ENCODE measurements around the gene UMOD.

Gene UMOD

DNA sequence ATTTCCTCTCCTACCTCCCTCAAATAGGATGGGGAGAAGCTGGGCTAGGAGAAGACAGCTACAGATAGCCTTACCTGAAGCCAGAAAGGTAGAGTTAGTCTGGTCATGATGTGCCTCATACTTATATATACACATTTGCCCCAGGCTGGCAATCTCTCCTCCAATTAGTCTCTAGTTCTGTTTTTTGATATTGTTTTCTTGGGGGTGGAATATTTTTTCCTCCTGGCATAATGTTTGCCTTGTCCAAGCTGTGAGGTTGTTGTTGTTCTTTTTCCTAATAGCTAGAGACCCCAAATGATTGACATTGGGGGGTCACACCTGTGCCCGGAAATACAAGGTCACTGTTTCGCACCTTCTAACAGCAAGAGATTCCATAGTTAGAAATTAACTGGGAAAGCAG lies at the start of gene UMOD:
TSS of gene UMOD (minus strand) at position 101 of the 400 bp plus-strand sequence. CDS start 1,978 bp downstream, outside the sequence.
- DNase-seq, result no peak

DNA sequence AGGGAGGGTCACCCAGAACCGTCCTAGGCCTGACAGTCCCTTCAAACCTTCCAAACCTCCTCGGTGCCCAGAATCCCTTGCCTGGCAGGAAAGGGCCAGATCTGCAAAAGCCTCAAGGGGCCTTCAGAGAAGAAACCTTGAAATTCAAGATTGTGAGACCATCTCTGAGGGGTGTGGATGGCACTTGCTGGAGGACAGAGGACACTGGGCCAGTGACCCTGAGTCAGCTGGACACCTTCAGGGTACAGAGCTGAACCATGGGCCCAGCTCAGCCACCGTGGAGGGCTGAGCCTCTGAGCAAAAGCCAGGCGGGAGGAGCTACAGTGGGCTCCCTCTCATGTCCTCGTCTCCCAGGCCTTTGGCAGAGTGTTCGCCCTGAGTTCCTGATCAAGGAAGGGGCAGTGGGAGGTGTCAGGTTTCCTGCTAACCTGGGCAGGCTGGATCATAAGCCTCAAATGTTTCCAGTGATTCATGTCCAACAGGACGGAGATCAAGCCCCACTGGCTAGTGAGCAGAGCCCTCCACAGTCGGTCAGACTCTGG lies 49.0 kb upstream of the UMOD start:
- DNase-seq, result no peak

DNA sequence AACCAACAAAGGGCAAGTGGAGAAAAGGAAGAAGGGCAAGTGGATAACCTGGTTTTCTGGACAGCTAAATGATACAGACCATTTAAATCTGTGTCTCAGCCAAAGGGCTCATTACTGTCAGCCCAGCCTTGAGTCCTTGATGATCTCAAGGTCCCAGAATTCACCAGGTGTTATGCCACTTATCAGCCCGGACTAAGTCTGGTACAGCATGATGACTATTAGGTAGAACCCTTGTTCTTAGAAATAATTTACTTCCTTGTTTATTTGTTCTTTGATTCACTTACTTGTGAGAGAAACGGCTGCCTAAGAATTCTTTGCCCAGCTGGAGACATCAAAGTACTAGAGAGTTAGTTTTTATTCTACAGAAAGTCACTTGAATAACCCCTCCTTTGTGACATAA lies 48.6 kb upstream of the UMOD start:
- DNase-seq, result no peak

DNA sequence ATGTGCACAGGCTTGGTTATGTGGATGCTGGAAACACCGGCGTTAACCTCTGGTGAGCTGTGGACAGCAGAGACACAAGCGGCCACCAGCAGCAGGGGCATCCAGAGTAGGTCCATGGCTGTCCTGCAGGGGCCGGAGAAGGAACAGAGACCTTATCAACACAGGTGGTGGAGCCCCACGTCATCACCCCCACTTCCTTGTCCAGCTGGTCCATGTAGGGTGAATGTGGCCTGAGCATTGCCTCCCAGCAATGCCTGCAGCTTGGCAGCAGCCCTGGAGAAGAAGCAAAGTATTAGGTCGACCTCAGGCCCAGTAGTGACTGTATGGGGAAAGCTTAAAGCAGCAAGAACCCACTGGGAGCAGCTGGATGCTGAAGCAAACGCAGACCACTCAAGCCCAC lies 46.7 kb upstream of the UMOD start:
- no peak for DNase-seq

DNA sequence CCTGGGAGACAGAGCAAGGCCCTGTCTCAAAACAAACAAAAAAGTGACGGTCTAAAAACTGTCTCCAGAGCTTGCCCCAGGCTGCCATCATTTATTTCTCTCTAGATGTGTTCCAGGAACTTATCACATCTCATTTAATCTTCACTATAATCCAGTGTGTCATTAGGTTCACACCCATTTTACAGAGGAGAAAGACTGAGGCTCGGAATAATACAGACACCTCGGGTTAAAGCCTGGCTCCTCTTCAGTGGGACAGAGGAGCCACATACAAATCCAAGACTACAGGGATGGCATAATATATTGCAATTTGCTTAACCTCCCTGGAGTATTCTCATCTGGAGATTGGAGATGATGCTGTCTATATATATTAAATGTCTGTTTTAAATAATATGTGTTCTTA lies 46.1 kb upstream of the UMOD start:
- no peak for DNase-seq

DNA sequence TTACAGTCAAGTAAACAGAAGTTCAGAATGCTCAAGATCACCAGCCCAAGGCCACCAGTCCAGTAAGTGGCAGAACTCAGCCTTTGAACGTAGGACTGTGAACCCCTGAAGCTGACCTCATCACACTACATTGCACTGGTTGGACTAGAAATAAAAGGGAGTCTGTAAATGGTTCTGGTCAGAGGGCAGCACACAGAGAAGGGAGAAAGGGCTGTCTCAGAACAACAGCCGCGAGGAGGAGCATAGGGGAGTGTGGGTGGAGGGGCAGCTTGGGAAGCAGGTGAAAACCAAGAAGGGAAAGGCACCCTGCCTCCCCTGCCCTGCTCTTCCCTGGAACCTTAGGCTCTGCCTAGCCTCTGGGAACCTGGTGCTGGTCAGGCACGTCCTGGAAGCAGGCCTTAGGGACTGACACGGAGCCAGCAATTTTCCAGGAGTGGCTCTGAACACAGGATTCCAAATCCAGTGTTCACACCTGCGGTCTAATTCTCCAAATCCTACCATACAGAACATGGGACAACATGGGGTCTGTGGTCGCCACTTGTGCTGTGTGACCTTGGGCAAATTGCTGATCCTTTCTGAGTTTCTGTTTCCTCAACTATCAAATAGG lies 45.1 kb upstream of the UMOD start:
- DNase-seq, result no peak

DNA sequence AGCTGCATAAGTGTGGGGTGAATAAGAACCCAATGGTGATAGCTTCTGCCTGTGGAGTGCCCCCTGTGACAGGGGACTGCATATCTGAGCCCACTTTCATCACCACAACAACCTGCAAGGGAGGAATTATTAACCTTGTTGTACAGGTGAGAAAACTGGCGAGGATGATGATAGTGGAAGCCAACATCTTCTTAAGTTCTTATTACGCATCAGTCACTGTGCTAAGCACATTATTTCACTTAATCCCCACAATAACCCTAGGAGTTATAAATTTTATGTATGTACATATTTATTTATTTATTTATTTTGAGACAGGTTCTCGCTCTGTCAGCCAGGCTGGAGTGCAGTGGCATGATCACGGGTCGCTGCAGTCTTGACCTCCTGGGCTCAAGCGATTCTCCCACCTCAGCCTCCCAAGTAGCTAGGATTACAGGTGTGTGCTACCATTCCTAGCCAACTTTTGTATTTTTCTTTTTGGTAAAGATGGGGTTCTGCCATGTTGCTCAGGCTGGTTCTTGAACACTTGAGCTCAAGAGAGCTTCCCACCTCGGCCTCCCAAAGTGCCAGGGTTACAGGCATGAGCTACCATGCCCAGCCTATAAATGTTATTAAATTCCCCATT lies 44.4 kb upstream of the UMOD start:
- no peak for DNase-seq

DNA sequence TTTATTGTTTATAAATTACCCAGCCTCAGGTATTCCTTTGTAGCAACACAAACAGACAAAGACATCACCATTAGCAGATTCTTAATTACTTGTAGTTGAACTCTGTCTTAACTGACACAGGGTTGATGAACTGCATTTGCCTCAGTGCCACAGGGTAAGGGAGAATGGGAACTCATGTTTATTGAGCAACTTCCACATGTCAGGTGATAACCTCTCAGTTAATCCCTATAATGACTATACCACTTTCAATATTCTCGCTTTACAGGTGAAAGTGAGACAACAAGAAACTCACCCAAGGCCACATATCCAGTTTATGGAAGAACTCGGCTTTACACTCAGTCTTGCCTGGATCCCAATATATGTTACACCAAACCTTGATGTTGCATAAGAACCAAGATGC lies 43.4 kb upstream of the UMOD start:
- no peak for DNase-seq

DNA sequence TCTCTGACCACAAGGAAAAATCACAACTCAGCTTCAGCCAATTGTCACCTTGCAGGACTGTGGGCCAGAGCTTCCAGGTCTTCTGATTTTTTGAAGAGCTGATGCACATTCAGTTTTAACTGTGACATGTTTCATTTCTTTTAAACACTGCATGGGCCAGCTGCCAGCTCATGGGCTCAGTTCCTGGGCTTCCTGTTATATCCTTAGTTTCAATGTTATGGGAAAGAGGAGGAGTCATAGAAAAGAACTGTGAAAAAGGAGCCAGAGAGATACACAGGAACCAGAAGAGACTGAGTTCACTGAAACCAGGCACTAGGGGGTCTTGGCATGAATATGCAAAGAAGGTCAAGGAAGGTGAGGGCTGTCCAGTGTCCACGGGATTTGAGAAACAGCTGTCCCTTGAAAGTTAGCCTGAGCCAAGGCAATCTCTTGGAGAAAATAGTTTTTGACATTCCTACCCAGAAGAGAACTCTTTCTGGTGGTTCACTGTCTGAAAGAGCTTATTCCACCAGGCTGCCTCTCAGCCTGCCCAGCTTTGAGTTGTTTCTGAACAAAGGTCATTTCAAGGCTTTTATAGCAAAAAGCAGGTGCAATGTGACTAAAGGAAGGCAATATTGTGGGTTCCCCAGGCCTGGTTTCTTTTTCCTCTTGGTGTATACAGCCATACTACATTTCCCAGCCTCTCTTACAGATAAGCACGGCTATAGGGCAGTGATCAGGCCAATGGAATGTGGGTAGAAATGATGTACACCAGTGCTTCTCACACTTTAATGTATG lies 41.5 kb upstream of the UMOD start:
- DNase-seq, result no peak

DNA sequence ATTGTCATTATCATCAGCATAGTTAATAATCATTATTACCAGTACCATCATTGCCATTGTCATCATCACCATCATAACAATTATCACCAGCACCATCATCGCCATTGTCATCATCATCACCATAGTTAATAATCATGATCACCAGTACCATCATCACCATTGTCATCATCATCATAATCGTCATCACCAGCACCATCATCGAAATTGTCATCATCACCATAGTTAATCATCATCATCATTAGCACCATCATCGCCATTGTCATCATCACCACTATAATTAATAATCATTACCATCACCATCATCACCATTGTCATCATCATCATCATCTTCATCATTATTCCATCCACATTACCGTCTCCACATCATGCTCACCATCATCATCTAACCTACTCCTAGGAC lies 38.5 kb upstream of the UMOD start:
- no peak for DNase-seq

DNA sequence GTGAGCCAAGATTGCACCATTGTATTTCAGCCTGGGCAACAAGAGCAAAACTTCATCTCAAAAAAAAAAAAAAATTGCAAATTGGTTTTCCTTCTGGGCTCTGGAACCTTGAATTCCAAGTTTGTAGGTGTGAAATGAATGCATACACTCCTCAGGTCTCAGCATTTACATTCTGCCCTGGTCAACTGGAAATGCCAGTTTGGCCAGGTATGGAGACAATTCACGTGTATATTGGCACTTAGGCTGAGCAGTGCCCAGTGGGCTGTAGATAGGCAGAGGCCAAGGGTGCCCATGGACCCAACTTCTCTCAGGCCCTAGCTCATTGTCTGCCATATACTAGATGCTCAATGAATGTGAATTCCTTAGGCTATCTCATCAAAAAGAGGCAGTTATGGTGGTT lies 36.3 kb upstream of the UMOD start:
- DNase-seq, result no peak

DNA sequence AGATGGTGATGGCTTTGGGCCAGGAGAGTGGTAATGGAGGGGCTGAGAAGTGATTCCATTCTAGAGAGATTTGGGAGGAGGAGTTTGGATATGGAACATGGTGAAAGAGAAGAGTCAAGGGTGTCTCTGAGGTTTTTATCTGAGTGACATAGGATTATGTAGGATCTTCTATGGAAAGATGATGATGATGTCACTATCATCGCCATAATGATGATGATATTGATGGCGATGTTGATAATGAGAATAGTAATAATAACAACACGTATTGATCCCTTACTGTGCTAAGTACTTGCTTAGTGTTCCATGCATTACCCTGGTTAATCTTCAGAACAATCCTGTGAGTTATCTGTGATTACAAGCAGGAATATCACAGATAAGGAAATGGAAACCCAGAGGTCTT lies 35.5 kb upstream of the UMOD start:
- no peak for DNase-seq

DNA sequence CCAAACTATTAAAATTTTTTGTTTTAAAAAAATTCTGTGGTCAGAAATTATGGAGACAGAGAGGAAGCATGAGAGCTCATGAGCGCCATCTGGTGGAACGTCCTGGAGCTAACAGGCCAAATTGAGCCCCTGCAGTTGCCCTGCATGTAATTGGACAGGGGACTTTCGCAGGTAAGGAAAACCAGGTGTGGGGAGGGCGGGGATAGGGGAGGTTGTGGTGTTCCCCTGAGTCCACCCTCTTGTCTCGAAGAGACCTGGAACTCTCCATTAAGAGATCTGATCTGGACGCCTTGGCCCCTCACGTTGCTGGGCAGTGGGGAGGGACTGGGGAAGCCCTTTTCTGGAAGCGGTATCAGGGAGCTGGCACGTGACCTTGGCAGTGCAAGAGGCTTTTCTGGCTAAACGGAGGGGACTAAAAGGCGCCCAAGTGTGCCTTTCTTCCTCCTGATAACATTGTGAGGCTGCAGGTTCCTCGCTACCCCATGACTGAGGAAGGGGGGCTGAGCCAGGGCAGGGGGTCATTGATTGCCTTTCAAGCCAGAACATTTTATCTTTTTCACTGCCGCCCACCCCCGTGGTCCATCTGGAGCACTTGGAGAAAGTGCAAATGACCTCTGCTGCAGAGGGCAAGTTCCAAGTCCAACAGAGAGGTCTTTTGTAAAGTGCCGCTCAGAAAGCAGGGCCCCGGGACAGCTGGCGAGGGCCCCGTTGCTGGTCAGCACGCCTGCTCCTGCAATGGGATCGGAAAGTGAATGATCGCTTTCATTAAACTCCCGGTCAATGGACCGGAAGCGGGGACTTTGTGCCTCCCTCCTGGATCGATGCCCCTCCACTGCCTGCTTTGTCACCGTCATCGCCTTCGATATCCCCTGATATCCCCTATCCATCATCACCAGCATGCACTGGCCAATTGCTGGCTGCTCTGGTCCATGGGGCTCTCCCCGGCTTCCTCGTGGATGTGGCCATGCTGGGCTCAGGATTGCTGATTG lies 33.6 kb upstream of the UMOD start:
- DNase-seq, result peak; percentile 13

DNA sequence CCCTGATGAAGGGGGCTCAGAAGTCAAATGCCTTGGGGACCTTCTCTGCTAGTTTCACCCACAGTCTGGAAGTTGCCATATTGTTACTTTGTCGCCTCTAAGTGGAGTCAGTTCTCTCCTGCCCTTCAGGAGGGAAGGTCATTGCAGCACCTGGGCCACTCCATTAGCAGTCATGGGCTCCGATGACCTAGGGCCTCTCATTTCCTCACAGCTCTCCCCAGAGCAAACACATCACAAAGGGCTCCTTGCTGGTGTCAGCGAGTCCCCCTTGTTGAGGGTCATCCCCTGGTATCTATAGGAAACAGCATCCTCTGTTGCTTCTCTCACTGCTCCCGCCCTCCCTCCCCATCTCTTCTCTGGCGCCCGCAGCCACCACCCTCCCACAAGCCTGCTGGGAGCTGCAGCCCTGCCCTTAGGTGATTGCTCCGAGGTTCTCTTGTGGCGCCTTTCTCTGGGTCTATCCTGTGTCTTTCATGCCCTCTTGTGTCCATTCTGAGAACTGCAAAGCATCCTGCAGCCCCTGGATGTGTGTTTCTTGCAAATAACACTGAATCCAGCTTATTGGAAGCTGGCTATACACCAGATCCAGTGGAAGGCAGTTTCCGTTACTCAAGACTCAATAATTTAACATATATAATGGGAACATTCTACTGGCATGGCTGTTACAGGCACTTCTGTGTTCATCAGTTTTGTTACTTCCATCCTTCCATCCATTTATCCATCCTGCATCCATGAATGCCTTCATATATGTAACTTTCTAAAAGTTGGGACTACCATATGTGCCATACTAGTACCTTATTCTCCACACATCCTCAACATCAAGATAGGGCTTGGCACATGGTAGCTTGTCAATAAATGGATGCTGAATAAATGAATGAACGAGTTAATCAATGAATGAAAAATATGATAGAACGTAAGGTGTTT lies 30.9 kb upstream of the UMOD start:
- DNase-seq, result peak; percentile 6

DNA sequence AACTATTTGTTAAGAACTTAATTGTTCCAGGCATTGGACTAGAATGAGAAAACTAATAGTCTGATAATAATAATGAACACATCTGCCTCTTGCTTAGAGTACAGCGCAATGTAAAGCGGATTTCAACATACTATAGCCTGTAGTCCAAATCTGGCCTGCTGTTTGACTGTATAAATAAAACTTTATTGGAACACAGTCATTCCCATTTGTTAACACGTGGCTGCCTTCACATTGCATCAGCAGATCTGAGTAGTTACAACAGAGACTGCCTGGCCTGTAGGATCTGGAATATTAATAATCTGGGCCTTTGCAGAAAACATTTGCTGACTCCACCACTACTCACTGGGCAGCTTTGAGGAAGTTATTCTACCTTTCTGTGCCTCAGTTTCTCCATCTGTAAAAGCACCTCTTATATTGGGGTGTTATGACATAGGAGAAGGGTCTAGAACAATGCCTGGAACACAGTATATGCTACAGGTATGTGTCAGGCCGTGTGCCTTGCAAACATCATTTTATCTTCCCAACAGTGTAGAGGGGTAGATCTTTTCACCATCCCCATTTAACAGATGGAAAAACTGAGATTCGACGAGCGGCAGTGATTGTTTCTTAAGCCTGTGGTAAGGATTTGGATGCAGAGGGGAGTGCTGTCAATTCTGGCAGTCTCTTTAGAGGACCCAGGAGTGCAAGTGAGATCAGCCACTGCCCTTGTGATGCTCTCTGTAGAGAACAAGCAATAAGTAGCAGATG lies 29.9 kb upstream of the UMOD start:
- no peak for DNase-seq

DNA sequence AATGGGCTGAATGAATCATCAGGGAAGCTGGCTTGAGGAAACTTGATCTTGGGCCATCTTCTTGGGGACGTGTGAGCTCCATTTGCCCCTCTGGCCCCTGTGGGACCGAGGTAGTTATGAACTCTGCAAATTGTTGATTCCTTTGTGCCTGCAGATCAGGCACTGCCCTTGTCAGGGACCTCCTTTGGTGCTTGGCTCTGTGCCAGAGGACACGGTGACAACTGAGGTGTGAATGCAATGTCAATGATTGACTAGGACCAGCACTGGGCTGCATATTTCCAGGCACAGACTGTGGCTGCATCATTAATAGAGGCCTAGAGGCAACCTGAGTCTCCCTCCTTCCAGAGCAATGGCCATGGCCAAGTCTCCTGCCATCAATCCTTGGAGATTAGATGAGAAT lies 28.3 kb upstream of the UMOD start:
- no peak for DNase-seq

DNA sequence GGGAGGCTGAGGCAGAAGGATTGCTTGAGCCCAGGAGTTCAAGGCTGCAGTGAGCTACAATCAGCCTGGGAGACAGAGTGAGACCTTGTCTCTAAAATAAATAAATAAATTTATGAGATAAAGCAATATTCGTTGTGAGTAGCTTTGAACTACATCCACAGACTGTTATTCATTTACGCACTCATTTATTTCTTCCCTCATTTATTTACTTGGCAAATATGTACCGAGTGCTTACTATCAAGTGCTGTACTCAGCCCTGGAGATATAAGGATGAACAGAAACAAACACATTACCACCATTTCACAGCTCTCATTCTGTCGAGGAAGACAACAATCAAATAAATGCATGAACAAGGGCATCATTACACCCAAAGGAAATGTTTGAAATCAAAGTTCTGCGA lies 24.7 kb upstream of the UMOD start:
- no peak for DNase-seq

DNA sequence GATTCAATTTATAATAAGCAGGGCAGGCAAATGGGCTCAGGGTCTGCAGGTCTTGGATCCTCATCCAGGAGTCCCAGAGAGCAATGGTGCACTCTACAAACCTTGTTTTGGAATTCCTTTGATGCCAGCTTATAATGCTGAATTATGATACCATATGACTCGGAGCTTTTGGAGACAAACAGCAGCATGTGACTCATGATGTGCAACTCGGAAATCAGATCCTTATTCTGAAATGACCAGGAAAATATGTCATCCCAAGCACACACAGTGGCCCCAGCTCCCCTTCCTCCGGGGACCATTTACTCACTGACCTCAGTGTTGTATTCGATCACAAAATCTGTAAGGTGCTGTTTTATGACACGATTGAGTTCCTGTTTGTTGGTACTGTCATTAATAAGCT lies 20.2 kb upstream of the UMOD start:
- no peak for DNase-seq

DNA sequence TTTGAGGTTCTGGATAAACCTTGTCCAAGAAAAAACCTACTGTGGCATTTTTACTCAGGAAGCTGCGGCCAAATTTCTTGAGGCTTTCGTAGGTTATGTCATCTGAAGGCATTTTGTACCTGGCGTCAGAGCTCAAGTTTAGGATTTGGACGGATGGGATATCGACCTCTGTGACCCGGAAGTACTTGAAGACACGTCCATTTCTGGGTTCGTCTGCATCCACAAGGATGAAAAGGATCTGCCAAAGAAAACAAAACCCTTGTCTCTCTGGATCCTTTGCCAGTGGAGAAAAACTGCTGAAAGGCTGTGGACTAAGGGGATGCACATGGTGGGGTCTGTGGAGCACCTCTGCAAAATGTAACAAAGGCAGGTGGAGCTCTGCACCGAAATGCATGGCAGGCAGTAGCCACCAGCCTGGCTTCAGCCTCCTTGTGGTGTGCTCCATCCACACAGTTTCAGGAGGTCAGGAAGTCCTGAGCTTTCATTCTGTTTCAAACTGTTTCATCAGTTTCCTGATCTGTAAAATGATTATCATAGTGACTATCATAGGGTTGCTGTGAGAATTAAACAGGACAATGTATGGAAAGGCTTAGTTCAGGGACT lies 17.0 kb upstream of the UMOD start:
- DNase-seq, result no peak

DNA sequence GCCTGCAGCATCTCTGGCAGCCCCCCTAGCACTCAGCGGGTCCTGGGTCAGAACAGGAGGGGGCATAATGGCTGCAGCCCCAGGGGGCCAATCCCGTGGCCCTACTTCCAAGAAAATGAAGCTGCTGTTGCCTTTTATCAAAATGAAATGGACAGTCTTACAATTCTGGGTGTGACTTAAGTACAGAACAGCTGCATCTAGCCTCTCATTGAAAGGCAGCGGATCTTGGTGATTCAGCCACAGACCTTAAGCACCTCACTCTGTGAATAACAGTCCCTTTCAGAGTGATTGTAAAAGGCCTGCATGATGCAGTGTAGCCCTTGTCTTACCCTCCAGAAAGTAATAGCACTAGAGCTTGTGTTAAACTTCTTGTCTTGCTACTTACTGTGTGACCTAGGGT lies 11.5 kb upstream of the UMOD start:
- DNase-seq, result no peak

DNA sequence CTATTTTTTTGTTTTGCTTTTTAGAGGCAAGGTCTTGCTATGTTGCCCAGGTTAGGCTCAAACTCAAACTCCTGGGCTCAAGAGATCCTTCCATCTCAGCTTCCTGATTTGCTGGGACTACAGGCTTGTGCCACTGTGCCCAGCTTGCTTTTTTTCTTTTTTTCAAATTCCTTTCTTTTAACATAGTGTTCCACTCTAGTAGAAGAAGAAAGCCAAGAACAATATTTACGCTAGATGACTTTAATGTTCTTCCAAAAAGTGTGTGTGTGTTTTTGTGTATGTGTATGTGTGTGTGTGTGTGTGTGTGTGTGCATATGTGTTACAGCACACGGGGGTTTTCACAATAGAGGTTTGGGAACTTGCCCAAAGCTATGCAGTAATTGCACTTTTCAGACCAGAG lies 10.7 kb upstream of the UMOD start:
- DNase-seq, result no peak
